ENCODE measurements around the gene SAA1.
"Not testable (repeated sequence)": the region's sequence is repeated elsewhere in the genome, so short reads cannot be mapped to it uniquely, and the experiment has no call there.

SAA1 gene

DNA sequence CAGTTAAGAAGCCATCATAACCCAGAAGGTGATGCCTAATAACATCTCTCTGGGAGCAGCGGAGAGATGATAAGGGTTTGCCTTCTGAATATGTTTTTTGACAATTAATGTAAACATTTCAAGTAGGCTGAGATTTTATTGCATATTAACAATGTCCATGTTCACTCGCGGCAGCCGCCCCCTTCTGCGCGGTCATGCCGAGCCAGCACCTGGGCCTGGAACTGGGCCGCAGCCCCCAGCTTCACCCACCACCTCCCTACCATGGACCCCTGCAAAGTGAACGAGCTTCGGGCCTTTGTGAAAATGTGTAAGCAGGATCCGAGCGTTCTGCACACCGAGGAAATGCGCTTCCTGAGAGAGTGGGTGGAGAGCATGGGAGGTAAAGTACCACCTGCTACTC is 4.3 kb upstream of the SAA1 start:
- DNase-seq, result no peak

DNA sequence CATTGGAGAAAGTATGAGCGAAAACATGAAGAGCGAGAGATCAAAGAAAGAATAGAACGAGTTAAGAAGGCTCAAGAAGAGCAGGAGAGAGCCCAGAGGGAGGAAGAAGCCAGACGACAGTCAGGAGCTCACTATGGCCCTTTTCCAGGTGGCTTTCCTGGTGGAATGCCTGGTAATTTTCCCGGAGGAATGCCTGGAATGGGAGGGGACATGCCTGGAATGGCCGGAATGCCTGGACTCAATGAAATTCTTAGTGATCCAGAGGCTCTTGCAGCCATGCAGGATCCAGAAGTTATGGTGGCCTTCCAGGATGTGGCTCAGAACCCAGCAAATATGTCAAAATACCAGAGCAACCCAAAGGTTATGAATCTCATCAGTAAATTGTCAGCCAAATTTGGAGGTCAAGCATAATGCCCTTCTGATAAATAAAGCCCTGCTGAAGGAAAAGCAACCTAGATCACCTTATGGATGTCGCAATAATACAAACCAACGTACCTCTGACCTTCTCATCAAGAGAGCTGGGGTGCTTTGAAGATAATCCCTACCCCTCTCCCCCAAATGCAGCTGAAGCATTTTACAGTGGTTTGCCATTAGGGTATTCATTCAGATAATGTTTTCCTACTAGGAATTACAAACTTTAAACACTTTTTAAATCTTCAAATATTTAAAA is 3.2 kb upstream of the SAA1 start:
- not testable (repeated sequence) for DNase-seq

DNA sequence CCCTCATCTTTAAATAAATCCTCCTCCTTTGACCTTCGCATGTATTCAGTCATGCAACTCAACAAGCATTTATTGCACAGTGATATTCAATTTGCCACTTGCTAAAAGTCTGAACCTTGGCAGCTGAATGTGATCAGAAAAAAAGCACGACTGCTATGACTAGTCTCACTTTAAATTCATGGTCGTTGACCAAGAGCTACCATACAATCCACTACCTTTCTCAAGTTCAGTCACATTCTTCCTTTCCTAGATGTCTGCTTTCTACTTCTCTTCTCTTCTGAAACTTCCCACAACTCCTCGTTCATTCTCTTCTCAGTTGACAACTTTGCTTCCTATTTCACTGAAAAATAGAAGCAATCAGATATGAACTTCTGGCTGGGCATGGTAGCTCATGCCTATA is 2.0 kb upstream of the SAA1 start:
- DNase-seq, result no peak

DNA sequence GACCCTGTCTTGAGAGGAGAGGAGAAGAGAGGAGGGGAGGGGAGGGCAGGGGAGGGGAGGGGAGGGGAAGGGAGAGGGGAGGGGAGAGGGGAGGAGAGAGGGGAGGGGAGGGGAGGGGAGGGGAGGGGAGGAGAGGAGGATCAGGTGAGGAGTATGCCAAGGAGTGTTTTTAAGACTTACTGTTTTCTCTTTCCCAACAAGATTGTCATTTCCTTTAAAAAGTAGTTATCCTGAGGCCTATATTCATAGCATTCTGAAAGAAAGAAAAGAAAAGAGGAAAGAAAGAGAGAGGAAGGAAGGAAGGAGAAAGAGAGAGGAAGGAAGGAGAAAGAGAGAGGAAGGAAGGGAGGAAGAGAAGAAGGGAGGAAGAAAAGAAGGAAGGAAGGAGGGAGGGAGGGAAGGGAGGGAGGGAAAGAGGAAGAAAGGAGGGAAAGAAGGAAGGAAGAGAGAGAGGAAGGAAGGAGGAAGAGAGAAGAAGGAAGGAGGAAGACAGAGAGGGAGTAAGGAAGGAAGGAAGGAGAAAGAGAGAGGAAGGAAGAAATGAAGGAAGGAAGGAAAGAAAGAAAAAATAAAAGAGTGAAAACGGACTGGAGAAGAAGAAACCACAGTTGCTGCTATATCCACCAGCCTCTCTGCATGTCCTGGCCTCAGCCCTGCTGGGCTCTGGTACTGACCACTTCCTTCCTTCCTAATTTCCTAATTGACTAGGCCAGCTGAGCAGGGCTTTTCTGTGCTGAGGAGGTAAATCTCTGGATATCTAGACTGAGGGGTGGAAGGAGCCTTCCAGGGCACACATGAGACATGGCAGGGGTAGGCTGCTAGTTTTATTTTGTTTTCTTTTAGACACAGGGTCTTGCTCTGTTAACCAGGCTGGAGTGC is 1.1 kb upstream of the SAA1 start:
- no peak for DNase-seq

DNA sequence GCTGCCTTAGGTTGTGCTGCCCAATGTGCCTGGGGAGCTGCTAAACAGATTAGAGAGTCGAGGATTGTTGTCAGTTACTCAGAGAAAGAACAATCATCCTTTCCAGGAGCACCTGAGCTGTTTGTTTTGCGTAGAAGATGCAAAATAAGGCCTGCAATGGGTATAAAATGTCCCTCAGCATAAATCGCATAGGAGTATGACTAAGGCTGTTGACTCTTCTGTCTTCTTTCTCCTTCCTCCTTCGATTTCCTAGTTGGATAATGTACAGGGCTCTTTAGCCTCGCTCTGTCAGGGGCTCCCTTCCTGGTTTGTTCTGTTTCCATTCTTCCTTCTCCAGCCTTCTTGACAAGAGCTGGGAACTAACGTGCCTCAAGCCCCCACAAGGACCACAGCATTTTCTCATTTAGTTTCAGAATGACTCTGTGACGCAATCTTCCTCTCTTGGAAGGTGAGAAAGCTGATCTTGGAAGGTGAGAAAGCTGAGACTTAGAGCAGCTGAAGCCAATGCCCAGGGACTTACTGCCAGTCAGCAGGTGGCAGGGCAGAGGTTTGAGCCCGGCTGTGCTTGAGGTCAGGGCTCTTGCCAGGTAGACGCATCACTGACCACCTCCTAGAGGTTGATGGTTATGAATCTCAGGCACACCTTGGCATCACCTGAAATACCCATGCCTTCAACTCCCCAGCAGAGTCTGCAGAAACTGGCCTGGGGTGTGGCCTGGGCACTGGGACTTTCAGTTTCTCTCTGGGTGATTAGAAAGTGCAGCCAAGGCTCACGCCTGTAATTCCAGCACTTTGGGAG is 1.5 kb downstream of the SAA1 start:
- not testable (repeated sequence) for DNase-seq

DNA sequence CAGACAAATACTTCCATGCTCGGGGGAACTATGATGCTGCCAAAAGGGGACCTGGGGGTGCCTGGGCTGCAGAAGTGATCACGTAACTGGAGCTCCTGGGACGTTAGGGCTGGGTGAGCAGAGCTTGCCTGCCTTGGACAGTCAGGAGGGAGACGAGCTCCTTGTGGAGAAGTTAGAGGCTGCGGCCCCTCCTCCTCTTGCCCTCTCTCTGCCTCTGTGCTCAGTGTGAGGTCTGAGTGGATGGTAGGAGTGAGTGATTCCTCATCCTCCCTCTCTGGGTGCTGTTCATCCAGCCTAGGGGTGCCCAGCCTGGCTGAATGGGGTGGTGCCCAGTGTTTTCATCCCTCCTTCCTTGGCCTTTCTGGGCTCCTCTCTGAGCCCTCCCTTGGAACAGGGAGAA is 3.2 kb downstream of the SAA1 start:
- not testable (repeated sequence) for DNase-seq

DNA sequence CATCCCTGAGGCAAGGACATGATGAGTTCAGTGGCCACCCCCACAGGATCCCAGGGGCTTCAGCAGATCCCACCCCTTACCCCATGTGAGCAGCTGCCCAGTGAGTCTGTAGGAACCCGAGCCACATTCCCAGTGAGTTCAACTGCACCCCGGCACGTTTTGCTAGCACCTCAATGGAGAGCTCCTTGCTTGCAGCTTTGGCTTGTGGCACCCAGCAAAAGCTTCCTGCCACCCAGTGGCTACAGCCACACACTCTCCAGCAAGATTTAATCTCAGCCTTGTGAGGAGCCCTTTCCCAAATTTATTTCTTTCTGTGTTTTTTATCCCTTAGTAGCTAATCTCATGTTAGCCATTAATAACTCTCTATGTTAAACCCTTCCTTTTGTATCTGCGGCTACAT is 4.0 kb downstream of the SAA1 start:
- no peak for DNase-seq

DNA sequence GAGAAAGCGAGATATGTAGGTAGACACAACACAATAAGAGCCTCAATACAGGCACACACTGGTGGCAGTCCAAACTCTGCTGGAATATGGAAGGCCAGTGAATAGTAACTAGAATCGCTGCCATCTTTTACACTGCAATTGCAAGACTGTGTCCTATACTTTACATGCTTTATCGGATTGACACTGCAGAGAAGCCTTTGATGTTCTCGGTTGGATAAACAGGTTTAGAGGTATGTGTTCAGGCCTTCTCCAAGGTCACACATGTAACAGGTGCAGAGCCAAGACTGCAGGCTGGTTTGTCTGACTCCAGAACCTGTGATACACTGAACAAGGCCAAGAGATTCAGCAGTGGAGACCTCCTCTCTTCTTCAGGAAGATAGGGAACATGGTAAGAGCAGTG is 5.1 kb downstream of the SAA1 start:
- no peak for DNase-seq

DNA sequence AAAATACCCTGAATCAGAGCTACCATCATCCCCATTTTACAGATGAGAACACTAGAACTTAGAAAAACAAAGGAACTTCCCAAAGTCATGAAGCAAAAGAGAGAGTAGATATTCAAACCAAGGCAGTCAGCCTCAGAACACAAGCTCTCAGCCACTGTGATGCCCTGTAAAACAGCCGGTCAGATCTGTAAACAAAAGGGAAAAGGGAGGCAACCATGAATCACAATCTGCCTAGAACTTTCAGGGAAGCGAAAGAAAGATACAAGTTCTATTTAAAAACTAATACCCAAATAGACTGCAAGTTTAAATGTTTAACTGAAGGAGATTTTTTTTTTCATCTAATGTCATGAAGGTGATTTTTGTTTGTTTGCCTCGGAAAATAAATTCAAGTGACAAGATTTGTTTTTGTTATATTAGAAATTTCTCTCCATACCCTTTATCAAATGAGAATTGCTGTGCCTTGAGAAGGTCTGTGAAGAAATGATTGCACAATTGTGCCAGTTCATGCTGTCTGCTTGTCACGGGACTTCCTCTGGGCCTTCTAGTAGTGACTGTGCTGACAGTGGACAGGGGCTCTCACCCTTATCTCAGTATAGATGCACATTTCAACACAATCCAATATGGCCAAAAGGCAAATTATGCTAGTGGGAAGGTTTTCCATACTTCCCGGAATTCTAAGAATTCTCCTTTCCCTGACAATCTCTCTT is 11.7 kb downstream of the SAA1 start:
- DNase-seq, result peak; percentile 20

DNA sequence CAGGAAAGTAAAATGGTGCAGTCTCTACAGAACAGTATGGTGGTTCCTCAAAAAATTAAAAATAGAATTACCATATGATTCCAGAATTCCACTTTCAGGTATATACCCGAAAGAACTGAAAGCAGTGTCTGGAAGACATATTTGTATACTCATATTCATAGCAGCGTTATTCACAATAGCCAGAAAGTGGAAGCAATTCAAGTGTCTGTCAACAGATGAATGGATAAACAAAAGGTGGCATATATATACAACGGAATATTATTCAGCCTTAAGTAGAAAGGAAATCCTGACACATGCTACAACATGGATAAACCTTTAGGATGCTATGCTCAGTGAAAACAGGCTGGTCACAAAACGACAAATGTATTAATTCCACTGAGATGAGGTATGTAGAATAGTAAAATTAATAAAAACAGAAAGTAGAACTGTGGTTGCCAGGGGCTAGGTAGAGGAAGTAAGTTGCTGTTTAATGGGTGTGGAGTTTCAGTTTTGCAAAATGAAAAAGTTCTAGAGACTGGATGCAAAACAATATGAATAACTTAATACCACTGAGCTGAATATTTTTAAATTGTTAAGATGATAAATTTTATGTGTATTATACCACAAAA is 14.5 kb downstream of the SAA1 start:
- no peak for DNase-seq

DNA sequence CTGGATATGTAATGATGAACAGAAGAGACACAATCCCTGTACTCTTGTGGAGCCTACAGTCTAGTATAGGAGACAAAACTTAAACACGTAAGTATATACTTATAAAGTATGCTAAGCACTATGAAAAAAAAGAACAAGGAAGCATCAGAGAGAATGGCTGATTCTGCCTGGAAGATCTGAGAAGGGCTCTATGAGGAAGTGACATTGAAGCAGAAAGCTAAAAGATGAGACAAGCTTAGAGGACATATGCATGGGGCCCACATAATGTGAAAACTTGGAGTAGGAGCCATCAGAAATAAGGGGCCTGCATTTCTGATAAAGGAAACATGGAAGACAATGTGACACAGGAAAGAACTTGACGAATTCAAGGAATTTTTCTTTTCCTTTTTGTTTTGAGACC is 16.6 kb downstream of the SAA1 start:
- DNase-seq, result no peak

DNA sequence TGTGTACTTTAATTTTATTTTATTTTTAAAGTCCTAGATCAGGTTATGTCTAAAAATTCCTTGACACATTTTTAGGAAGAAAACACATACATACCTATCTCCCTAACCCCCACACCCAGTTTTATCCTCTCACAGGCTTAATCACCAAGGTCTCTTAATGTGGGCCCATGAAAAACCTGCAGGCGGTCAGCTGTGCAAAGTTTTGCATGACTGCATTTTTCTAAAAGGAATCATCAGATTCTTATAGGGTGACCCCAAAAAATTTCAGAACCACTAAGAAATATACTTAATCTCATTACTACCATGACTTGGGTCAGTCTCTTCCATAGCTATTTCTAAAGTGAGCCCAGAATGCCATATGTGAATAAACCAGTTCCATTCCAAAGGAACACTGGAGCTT is 19.8 kb downstream of the SAA1 start:
- no peak for DNase-seq

DNA sequence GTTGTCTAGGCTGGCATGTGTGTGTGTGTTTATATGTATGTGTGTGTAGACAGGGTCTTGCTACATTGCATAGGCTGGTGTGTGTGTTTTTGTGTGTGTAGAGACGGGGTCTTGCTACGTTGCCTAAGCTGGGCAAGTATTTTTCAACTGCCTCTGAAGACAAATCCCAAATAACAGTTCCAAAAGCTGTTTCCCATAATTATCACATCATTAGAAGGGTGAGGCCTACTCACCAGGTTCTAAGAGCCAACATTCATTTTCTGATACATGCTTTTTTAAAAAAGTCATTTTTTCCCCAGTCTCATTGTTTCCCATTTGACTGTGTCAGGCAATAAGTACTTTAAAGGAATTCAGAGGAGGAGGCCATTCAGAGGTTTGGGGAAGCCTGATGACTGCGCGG is 22.8 kb downstream of the SAA1 start:
- no peak for DNase-seq

DNA sequence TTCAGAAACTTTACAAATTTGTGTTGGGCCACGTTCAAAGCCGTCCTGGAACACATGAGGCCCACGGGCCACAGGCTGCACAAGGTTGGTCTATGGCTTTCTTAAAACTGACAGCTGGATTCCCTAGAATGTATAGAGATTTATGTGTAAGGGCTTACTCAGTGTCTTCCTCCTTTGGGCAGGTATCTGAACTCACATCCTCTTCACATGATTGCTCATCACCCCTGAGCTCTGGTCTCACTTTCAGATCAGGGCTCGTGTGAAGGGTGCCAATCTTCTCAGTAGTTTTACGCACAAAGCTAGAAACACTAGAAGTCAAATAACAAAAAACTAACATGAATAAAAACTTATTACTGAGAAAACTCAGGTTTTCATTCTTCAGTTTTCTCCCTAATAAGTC is 28.8 kb downstream of the SAA1 start:
- no peak for DNase-seq

DNA sequence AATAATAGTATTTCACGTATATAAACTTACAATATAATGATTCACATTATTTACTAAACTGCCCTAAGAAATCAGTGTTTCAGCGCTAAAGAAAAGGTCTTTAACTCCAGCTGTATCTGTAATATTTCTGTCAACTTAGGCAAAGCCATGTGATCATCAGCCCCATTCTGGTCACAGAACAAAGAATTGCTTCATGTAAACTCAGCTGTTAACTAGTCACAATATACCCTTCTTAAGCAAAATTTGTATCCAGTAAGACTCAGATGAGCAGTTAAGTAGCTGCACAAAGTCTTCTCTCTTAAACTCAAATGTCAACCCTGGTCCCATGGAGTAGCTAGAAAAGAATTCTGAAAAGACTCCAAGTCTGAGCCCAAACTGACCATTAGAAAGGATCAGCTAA is 29.3 kb downstream of the SAA1 start:
- no peak for DNase-seq

DNA sequence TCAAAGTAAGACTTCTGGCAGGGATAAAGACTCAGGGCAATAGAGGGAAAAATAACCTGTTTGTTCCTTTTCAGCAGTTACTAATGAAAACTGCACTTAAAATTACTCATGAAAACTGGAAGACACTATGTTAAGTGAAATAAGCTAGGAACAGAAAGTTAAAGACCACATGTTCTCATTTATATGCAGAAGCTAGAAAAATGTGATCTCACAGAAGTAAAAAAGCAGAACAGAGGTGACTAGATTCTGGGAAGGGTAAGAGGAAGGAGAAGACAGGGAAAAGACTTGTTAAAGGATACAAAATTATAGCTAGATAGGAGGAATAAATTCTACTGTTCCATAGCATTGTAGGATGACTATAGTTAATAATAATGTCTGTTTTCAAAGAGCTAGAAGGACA is 33.7 kb downstream of the SAA1 start:
- DNase-seq, result no peak

DNA sequence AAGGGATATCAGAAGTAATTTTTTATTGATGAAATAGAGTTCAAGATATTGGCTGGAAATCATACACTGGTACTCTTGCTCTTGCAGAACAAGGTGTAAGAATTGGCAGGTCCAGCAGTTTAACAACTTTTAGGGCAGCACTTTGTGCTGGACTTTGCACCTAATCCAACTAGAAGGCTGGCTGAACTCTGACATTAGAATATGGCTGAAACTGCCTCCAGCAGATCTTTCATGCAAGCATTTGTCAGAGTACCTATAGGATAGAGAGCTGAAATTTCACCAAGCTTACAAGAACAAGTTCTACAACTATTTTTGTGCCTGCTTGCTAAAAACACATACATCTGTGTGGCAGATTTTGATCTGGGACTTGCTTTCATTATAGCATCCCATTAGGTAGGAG is 38.7 kb downstream of the SAA1 start:
- DNase-seq, result no peak

DNA sequence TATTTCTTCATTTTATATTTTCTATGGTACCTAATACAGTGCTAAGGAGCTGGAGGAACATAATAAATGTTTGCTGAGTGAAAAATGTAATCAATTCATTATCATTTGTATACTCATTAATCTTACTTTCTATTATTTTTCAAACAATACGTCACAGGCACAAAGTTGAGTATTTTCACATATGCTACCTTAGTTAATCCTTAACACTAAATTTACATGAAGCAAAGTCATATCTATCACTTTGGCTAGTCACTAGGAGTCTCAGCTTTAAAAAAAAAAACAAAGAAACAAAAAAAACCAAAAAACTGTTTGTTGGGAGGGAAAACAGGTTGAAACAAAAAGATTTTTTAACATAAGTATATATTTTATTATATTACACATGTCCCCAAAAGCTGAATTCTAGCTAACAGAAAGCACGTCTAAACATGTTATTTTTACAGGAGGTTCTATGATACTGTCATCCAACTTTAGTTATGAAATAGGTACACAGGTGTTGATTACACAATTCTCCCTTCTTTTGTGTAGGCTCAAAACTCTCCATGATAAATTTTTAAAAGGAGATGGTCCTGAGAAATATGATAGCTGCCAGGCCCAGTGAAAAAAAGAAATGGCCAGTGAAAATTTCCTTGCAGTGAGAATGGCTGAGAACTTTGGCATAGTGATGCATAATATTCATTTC is 41.5 kb downstream of the SAA1 start:
- DNase-seq, result no peak

DNA sequence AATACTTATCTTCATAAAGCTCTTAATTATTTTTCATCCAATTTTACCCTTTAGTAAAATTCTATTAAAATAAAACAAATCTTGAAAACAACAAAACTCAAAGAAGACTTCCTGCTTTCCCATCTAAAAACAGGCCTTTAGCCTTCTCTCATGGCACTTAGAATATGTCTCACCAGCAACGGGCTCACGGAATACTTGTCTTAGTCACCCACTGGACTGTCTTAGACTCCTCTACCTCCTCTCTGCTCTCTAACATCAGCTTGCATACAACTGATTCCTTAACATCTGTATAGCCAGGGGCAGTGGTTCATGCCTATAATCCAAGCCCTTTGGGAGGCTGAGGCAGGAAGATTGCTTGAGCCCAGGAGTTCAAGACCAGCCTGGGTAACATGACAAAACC is 42.2 kb downstream of the SAA1 start:
- DNase-seq, result no peak

DNA sequence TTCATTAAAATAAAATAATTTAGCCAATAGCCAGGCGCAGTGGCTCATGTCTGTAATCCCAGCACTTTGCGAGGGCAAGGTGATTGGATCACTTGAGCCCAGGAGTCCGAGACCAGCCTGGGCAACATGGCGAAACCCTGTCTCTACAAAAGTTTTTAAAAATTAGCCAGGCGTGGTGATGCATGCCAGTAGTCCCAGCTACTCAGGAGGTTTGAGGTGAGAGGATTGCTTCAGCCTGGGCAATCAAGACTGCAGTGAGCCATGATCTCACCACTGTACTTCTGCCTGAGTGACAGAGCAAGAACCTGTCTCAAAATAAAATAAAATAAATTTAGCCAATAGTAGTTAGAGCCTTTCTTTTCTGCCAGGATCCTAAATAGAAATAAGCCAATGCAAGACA is 43.6 kb downstream of the SAA1 start:
- no peak for DNase-seq

DNA sequence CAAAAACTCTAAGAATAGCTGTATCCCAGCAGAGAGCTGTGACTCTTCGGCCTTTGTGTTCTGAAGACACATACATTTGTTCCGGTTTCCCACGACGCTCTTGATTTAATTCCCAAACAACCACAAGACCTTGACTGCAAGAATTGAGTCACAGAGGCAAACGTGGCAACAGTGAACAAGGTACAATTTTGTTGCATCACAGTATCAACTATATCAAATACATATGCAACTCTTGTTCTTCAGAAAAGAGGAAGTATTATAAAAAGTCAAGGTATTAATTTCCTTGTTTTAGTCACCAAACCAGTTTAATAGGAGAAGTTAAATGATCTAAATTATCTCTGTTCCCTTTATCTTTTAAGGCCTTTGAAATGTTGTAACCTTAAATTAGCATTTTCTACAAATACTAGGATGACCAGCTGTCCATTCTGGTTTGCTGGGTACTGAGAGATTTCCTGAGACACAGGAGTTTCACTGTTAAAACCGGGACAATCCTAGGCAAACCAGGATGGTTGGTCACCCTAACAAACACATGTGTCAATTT is 44.8 kb downstream of the SAA1 start:
- no peak for DNase-seq

DNA sequence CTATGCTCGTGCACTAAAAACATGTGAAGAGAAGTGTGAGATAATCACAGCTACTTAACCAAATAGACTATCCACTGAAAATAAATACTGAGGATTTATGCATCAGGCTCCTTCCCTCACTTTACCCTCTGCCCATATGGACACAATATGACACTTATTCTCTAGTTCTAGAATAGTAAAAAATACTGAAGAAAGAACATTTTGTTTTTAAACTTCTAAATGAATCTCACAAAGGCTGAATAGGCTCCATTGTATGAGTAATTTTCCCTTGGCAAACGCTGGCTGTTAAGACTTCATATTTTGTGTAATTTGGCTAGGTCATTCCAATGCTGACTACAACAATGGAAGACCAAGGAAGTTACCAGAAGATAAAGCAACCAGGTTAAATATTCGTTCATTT is 45.9 kb downstream of the SAA1 start:
- DNase-seq, result no peak
